ENCODE data around the gene RBMS3. TPM values are rescaled to one million over a fixed set of nuclear protein-coding genes. Genes with fewer than 3 reads are reported as not detected.
"Not testable (repeated sequence)": the region's sequence is repeated elsewhere in the genome, so short reads cannot be mapped to it uniquely, and the experiment has no call there.

The RBMS3 gene
- total and polyA plus RNA-seq, 4 donors, result 26.8 to 203 (median 94.8) TPM

GRCh38 chr3:30048431-30048830 is 767.6 kb downstream of the RBMS3 start:
- Histone ChIP-seq H3K9me3 (ENCODE audit: control insufficient read depth, low read length) (no peaks in the 10 kb centered on the region), H3K4me3 (ENCODE audit: low read length in 2 of 2) (no peak overlapping the region), H3K27me3 (ENCODE audit: control insufficient read depth in 1 of 2, insufficient read depth in 2 of 2, low read length in 1 of 2) (no peaks in the 10 kb centered on the region), H3K27ac (ENCODE audit: low read depth in 1 of 2, low read length in 2 of 2) (no peak overlapping the region), H3K4me1 (ENCODE audit: control insufficient read depth in 1 of 2, insufficient read depth in 2 of 2, low read length in 2 of 2) (no peaks in the 10 kb centered on the region), H3K36me3 (ENCODE audit: control insufficient read depth in 1 of 2, insufficient read depth in 2 of 2, low read length in 1 of 2) (no peaks in the 10 kb centered on the region)
- 81 to 84% methylated on average over 3 of the region's 3 CpGs for WGBS, 2 donors
- ATAC-seq (ENCODE audit: low FRiP score) (no peak), DNase-seq (no peak)
- intact Hi-C loops (cut with DNase I), result loop anchor here (10.0 kb wide), 2 partner anchors 136 to 646 kb away; no protein-coding TSS in a partner anchor

- ATAC-seq (ENCODE audit: low FRiP score); intact Hi-C loops (cut with DNase I): not testable (repeated sequence)
These were observed 769.2 kb downstream of the RBMS3 start for GRCh38 chr3:30050116-30050515.

GRCh38 chr3:30059240-30059639 is 778.4 kb downstream of the RBMS3 start:
- DNase-seq (no peak), ATAC-seq (ENCODE audit: low FRiP score) (no peak)
- Histone ChIP-seq H3K4me1 (ENCODE audit: control insufficient read depth in 1 of 2, insufficient read depth in 2 of 2, low read length in 2 of 2) (no peaks in the 10 kb centered on the region), H3K4me3 (ENCODE audit: low read length in 2 of 2) (no peak overlapping the region), H3K27ac (ENCODE audit: low read depth in 1 of 2, low read length in 2 of 2) (no peak overlapping the region), H3K27me3 (ENCODE audit: control insufficient read depth in 1 of 2, insufficient read depth in 2 of 2, low read length in 1 of 2) (no peaks in the 10 kb centered on the region), H3K9me3 (ENCODE audit: control insufficient read depth, low read length) (no peaks in the 10 kb centered on the region), H3K36me3 (ENCODE audit: control insufficient read depth in 1 of 2, insufficient read depth in 2 of 2, low read length in 1 of 2) (no peaks in the 10 kb centered on the region)
- intact Hi-C loops (cut with DNase I), result no loop called here

More at GRCh38 chr3:30050116-30050515, 769.2 kb downstream of the RBMS3 start:
- H3K4me3 ChIP-seq (ENCODE audit: low read length in 2 of 2); DNase-seq; H3K27ac ChIP-seq (ENCODE audit: low read depth in 1 of 2, low read length in 2 of 2); H3K27me3 ChIP-seq (ENCODE audit: control insufficient read depth in 1 of 2, insufficient read depth in 2 of 2, low read length in 1 of 2); H3K36me3 ChIP-seq (ENCODE audit: control insufficient read depth in 1 of 2, insufficient read depth in 2 of 2, low read length in 1 of 2); H3K9me3 ChIP-seq (ENCODE audit: control insufficient read depth, low read length); H3K4me1 ChIP-seq (ENCODE audit: control insufficient read depth in 1 of 2, insufficient read depth in 2 of 2, low read length in 2 of 2): not testable (repeated sequence)
- WGBS, 2 donors, result 85 to 90% methylated on average over 9 of the region's 9 CpGs
